Effector CD8-positive, alpha-beta T cell (primary cell): ENCODE data around the gene CCDC33.

Experiments
- DNase-seq: peaks from one replicate; lab custom pipeline; 2025; lab: John Stamatoyannopoulos, UW

Gene CCDC33

DNA sequence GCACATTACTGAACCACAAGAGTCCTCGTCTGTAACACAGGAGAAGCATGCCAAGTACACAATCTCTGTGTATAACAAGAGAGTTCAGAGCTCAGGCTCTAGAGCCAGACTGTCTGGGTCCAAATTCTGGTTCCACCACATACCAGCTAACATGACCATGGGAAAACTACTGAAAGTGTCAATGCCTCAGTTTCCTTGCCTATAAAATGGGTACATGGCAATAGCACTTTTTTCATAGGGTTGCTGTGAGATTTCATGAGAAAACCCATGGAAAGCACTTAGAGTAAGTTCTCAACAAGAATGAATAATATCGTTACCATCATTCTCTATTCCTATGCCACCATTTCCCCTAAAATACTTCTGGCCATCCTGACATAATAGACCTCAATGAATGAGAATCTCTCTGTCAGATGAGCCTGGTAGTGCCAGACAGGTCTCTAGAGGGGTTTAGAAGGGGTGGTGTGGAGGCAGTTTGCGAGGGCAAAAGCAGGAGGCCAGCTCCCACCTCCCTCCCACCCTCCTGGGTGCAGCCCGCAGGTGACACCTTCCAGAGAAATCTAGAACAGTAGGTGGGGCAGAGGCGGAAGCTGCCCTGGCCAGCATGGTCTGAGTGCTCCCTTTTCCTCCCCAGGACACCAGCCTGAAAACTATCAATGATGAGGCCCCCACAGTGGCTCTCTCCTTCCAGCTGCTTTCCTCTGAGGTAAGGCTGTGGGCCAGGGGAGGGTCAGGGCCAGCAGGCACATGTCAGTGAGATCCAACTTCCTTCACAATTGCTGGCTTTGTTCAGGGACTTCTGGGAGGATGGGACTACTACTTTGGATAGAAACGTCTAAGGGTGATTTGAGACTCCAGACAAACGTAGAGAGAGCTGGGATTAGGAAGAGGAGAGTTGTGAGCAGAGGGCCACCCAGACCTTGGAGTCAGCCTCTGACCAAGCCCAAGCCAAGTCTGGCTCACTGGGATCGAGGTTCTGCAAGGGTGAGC lies 45.3 kb downstream of the CCDC33 start:
- no peak for DNase-seq

DNA sequence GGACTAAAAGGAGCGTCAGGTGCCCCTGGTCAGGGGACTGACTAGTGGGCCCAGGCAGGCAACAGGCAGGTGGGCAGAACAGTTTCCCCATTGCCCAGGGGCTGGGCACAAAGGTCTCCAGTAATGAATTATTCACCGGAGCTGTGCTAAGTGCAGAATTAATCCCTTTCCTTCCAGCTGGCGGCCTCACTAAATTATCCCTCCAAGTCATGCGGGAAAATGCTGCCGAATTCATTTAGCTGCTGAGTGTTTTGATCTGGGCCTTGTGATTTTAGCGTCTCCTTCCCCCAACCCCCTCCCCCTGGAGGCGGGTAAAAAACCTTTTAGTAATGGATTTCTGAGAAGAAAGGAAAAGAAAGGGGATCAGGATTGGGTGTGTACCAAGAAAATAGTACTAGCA lies 47.2 kb downstream of the CCDC33 start:
- no peak for DNase-seq

DNA sequence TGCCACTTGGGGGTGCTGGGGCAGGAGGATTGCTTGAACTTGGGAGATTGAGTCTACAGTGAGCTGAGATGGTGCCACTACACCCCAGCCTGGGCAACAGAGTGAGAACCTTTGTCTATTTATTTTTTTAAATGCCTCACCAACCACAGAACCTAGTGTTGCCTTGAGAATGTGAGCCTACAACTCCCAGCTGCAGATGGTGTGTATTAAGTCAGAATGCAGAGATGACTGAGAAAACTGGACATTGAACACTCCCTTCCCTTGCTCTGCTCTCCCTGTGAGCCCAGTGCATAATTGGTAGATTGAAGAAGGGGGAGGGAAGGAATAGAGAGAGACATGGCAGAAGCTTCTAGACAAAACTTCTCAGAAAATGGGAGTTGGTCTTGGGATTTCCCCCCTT lies 53.5 kb downstream of the CCDC33 start:
- no peak for DNase-seq

DNA sequence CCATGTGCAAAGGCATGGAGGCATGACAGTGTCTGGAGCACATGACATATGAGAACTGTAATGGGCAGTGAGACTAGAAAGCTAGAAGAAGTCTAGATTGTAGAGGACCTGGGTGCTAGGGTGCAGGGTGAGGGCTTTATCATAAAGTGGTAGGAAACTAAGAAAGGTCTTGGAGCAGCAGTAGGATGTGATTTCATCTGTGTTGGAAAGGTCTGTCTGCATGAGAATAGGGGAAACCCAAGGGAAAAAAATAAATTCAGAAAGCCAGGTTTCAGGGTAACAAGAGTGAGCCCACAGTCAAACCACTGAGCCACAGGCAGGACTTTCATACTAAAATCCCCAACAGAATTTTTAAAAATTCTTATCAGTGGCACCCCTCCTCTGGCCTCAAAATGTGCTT lies 54.5 kb downstream of the CCDC33 start:
- DNase-seq: no peak

DNA sequence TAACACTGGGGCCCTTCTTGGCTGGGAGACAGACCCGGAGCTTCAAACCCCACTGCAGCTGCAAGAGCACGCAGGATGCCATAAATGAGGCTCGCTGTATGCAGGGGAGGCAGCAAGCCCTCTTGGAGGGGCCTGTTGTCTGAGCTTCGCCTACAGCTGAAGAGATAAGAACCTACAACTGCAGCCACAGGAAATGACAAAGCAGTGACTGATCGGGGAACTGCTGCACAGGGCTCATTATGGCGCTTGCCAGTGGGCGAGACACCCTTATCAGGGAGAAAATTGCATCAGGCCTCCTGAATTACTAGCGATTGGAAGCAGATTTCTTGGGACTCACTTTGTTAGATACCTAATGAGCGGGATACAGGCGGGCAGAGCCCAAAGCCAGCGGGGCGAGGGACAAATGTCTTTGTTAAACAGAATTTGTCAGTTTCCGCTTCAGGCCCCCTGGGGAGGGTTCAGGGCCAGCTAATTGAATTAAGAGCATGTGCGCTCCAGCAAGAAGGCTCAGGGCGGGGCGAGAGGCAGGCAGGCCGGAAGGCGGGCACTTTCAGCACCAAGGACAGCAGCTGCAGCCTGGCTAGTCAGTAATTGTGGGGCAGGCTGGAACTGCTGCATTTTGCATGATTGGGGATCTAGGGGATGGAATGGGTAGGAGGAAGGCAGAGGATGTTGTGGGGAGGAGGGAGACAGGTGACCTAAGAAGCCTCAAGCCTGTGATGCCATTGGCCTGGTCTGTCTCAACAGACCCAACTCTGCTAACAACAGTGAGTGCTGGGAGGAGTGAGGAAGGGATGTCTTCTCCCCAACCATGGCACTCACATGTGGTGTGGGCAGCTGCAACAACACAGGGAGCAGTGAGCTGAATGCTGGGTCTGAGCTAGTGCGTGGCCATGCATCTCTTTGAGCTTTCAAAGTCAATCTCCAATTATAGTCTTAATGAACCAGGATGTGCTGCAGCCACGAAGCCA lies 55.3 kb downstream of the CCDC33 start:
- DNase-seq: peak; percentile 32

DNA sequence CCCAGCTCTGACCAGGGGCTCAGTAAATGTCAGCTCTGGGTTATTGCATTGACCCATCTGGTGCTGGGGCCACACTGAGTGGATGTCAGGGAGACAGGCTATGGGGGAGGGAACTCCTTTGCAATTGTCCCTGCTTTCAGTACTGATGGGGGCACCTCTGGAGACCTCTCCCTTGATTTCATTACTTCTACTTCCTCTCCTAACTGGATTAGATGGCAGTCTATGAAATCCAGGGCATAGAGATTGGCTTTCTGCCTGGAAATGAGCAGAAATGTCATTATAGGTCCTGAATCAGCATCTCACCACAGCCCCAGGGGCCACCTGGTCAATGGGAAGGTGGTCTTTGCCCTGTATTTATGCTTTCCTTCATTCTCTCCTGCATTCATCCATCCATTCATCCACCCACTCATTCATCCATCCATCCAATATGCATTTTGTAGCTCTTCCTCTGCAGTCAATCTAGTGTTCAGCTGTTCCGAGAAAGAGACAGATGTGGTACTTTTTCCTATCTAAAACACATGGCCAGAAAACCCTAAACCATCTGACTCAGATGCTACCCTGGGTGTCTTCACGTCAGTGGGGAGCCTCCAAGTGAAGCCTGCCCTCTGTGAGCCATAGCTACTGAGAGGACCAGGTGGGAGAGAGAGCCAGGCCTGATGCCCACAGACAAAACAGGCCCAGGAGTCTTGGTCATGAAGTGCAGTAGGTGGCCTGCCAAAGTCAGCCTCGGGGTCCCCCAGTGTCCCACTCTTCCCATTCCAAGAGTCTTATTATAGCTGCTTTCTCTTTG lies 57.1 kb downstream of the CCDC33 start:
- DNase-seq: no peak

DNA sequence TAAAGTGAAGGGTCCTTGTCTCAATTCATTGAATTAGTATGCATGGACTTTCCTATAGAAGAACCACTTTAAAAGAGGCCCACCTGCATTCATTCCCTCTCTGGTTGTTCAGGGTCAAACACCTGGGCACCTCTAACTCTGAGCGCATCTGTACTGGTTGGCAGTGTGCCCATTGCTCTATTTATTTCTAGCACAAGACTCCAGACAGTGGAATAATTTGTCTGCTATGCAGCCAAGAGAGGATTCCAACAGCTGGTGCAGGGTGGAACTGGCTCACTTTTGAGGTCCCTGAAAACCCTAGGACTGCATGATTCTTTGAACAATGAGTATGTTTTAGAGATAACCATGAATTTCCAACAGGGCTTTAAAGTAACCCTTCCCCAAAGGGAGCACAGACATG lies 57.9 kb downstream of the CCDC33 start:
- DNase-seq: no peak

DNA sequence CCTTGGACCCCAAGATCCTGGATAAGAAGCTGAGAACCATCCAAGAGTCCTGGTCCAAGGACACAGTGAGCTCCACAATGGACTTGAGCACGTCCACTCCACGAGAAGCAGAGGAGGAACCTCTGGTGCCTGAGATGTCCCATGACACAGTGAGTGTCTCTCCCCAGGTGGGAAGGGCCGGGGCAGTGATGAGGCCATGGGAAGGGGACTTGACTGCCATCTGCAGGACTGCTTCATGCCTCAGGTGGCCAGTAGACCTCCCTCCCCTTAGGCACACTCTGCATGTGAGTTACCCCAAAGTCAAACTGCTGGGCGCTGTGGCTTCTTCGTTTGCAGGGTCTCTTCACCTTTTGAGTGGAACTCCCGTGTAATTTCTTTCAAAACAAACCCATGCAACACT lies 59.7 kb downstream of the CCDC33 start:
- DNase-seq: no peak

DNA sequence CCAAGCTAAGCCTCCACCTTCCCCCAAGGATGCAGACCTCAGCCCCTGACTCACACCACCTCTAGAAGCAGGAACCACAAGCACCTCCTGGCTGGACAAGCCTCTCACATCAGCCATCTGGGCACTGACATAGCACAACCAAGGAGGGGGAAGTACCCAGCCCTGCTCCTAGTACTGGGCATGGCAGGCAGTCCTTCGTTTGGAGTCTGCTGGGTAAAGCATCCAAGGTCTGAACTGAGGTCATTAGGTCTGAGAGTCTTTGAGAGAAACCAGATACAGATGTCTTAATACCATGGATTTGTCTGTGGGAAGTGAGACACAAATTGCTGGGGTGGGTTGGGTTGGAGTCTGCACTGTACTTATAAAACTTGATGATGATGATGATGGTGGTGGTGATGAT lies 61.8 kb downstream of the CCDC33 start:
- no peak for DNase-seq

DNA sequence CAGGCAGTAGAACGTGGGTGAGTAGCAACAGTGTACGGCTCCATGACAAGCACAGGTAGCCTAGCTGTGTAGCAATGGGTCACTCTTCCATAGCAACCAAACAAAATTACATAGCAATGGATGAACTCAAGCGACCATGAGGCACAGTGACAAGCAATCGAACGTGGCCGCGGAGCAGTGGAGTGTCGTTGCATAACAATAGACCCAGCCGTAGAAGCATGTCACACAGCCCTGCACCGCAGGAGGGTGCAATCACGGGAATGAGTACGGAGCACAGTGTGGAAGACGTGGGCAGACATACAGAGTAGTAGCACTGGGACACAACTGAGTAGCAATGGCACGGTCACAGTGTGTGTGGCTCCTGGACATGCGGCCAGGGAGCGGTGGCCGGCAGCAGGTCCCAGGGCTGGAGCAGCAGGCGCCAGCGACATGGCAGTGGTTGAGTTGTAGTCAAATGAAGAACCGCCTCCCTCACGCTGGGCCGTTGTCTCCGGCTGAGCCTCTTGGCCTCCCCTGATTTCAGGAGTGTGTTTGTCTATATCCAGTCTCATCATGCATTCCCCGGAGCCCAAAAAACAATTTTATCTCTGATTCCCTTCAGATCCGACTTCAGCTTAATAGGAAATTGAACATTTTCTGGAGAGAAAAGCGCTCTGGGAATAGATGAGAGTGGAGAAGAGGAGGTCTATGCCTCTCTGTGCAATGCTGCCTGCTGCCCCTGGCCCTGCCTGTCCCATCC lies 64.1 kb downstream of the CCDC33 start:
- no peak for DNase-seq

DNA sequence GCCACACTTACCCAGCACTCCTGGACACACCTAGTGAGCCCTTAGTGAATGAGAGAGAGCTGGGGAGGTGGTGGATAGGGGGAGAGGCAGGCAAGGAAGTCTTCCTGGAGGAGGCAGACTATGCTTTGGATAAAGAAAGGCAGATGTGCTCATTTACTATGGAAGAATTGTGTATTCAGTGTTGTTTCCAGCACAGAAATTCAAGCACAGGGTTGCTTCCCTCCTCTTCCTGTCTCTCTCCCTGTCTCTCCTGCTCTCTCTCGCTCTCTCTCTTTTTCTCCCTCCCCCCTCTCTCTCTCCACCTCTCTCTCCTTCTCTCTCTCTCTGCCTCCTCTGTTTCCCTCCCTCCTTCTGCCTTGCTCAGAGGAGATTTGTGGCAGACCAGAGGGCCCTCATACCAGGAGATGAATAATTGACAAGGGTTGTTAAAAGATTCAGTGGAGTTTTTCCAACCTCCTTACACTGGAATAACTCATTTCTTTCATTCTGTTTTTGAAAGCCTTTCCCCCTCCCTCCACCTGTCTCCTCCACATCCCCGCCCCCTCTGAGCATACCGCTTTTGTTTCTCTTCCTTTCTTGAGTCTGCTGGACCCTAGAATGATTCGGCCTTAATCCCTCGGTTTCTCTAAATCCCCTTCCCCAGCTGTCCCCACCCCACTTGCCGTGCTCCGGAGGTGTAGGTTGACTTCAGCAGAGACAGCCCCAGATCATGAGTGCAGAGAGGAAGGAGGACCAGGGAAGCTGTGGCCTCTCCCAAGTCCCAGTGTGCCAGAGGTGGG lies 65.6 kb downstream of the CCDC33 start:
- no peak for DNase-seq

DNA sequence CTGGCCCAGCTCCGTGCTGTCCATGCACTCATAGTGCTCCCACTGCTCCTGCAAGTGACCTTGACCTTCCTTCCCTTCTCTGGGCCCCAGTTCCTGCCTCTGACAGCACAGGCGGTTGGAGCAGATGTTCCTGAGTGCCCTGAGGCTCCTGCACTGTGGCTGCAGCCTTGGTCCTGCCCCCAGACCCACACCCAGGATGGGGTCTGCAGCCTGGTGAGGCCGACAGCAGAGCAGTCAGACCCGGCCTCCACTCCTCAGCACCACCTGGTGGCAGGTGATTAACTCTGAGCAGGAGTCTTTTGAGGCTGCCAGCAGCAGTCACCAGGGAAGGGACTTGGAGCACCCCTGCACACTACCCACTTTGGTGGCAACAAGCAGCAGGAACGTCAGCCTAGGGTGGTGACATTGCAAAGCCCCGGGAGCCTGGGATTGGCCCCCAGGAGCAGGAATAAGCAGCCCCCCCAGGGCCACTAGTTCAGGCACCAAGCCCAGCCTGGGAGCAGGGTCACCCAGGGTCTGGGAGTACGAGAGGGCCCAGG lies 66.8 kb downstream of the CCDC33 start:
- DNase-seq: no peak

DNA sequence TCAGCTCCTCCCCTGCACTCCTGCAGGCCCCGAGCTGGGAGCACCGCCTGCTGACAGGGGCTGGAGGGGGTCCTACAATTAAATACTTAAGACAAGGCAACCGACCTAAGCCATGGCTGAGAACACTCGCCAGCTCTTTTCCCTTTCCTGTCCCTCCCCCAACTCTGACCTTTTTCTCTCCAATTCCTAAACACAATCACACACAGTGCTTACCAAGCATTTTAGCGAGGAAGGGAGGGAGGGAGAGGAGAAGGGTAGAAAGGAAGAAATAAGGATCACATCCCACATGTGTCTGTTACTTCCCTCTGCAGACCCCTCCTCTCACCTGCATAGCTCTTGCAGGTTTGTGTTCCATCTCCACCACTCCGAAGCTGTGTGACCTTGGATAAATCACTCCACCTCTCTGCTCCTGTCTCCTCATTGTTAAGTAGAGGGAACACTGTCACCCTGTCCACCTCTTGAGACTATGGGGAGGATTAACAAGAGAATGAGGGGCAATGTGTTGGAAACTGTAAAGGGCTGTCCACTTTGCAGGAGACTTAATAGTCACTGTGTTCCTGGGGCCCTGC lies 67.7 kb downstream of the CCDC33 start:
- no peak for DNase-seq

DNA sequence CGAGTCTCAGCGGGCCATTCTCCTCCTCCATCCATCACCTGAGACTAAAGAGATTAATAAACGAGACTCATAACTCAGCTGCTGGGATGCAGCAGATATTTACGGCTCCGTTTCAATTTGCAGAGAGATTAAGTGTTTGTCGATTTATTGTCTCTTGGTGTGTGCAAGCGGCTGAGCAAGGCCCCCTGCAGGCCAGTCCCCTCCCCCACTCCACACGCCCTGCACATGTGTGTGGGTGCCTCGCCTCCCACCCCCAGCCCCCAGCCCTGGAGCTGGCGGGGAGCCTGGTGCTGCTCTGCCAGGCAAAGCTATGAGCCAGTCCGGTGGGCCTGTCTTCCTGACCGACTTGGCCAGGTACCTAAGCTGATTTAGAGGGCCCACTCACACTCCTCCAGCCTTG lies 68.3 kb downstream of the CCDC33 start:
- DNase-seq: no peak

DNA sequence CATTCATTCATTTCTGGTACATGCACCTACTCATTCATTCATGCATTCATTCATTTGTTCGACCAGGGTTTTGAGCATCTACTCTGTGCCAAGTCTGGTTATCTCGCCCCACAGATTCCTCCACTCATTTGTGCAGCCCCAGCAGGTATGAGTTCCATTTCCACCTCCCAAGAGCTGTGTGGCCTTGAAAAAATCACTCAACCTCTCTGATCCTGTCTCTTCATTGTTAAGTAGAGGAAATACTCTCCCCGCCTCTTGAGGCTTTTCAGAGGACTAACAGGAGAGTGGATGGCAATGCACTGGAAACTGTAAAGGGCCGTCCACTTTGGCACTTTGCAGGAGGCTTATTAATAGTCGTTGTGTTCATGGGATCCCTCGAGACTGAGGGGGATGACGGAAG lies 69.6 kb downstream of the CCDC33 start:
- no peak for DNase-seq

DNA sequence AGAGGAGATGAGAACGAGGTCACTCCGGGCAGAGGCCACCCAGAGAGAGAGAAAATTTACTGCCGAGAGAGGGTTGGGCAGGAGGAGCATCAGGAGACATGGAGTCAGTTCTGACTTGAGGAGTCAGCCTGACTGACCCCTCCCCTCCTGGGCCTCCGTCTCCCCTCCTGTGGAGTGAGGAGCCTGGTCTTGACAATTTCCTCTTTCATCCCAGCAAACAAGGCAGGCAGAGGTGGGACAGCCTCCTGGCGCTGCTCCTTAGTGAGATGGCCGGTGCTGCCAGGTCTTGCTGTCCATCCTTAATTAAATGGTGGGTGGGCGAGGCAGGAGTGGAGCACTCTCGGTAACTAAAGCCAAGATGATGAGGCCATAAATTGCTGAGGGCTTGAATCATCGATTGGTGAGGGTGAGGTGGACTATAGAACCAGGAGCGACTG lies 70.7 kb downstream of the CCDC33 start:
- no peak for DNase-seq

DNA sequence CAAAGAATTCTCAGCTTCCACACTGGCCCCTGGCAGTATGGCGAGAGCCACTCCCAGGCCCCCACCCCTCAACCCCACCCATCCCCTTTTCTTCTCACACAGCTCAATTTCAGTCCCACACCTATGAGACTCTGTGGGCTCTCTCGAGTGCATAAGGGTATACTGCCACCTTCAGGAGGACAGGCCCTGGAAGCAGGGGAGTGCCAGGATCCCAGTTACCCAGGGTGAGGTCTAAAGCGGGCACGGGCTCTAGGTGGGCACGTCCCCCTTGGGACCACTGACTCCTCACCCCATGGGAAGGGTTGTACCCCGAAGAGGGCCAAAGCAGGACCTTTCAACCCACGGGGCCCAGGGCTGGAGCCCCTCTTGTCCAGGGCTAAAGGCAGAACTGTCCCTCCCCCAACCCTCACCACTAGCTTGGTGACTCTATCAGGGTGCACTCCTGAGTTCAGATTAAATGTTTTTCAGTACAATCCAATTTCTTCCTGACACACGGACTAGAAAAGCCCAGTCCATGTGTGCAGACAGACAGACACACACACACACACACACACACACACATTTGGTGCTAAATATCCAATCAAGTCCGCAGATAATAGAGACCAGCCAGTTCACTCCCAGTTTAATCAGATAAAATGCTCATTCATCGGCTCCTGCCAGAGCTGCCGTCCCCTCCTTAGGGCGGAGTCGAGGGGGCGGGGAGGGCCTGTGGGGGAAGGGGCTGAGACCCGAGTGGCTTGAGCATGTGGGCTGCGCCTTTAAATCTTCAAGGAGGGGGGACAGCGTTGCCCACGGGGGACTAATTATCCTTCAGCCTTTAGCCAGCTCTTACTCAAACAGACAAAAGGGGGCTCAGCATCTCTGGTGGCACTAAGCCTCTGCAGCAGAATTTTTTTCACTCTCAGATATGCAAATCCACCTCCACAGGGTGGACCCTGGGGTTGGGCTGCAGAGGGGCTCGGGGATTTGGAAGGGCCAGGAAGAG lies 72.0 kb downstream of the CCDC33 start:
- DNase-seq: no peak

DNA sequence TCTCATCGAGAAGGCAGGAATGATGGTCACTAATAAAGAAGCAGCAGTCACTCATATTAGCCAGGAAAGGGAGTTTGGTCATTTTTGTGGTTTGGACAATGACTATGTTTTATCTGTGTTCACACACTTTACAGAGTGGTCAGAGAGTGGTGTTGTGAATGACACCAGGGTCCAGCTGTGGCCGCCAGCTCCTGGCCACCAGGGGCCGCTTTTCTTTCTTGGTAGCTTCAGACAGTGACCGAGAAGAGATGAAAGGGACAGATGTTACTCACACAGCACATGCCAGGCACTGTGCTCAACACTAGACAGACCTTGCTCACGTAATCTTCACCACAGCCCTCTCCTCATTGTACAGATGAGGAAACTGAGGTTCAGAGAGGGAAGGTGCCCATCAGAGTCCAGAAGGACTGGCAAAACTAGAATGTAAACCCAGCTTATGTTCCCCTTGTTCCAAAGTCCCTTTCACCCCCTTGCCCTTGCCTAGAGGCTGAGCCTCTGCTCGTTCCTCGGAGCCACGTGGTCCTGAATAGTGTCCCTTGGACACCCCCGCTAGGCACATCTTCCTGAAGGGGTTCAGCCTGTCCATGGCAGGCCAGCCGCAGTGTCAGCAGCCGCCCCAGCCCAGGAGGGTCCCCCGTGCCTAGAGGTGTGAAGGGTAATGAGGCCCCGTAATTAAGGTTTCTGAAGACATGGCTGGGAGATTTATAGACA lies 75.8 kb downstream of the CCDC33 start:
- no peak for DNase-seq
